ENCODE measurements around the gene SMURF1.

- TF ChIP-seq CTCF (IDR thresholded peaks at IDR 0.05) (no peak), ZFX (IDR thresholded peaks at IDR 0.05; ENCODE audit: borderline replicate concordance) (no peak)
Observed at GRCh38 chr7:99173787-99174186, 29.9 kb upstream of the SMURF1 start.
